ENCODE results near the gene SASS6.

Gene SASS6

GRCh38 chr1:100131623-100132022 is 1.1 kb downstream of the SASS6 start:
- peak overlapping the region; percentile 77 for H3K4me3 ChIP-seq (replicated peaks; ENCODE audit: insufficient read depth, low read length)
- H3K27me3 ChIP-seq (ENCODE audit: insufficient read depth, poor library complexity, severe bottlenecking): no peaks in the 10 kb centered on the region
- TF ChIP-seq REST (IDR thresholded peaks at IDR 0.05; ENCODE audit: insufficient replicate concordance, low read depth) (no peak), SPI1 (IDR thresholded peaks at IDR 0.05; ENCODE audit: borderline replicate concordance, low read depth) (no peak), CTCF (IDR thresholded peaks at IDR 0.05; ENCODE audit: insufficient read depth, low read length) (no peak), GABPA (IDR thresholded peaks at IDR 0.05; ENCODE audit: low read depth) (no peak), POLR2AphosphoS5 (IDR thresholded peaks at IDR 0.05; ENCODE audit: low read depth) (no peak)
- peak overlapping the region; percentile 86 for H3K27ac ChIP-seq (replicated peaks)
- DNase-seq (ENCODE audit: low read depth in 1 of 2, low spot score in 1 of 2): no peak

- H3K27ac ChIP-seq (replicated peaks): no peak overlapping the region
- no peaks in the 10 kb centered on the region for H3K27me3 ChIP-seq (ENCODE audit: insufficient read depth, poor library complexity, severe bottlenecking)
- no peak for TF ChIP-seq CTCF (IDR thresholded peaks at IDR 0.05; ENCODE audit: insufficient read depth, low read length)
- DNase-seq (ENCODE audit: low read depth in 1 of 2, low spot score in 1 of 2): no peak
- H3K4me3 ChIP-seq (replicated peaks; ENCODE audit: insufficient read depth, low read length): no peak overlapping the region
Observed at GRCh38 chr1:100130552-100131077, 2.1 kb downstream of the SASS6 start.

DNA sequence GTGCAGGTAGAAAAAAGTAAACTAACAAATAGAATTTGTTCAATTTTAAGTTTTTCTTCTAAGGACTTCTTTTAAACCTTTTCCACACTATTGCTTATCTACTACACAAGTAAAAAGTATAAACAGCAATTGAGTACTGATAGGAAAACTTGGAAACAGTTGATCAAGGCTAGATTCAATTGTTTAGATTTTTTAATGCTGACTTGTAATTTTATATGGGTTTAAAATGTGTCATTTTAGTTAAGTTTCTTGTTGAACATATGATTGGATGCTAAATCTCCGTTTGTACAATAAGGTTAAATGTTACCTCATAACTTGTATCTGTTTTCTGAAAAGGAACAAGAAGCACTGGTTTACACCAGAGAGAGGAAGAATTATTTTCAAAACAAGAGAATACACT is 5.5 kb downstream of the SASS6 start:
- H3K27me3 ChIP-seq (ENCODE audit: insufficient read depth, poor library complexity, severe bottlenecking): no peaks in the 10 kb centered on the region
- H3K27ac ChIP-seq (replicated peaks): no peak overlapping the region
- DNase-seq (ENCODE audit: low read depth in 1 of 2, low spot score in 1 of 2): no peak
- H3K4me3 ChIP-seq (replicated peaks; ENCODE audit: insufficient read depth, low read length): no peak overlapping the region
- TF ChIP-seq GABPA (IDR thresholded peaks at IDR 0.05; ENCODE audit: low read depth): no peak
- TF ChIP-seq SPI1 (IDR thresholded peaks at IDR 0.05; ENCODE audit: borderline replicate concordance, low read depth): no peak
- TF ChIP-seq POLR2AphosphoS5 (IDR thresholded peaks at IDR 0.05; ENCODE audit: low read depth): no peak
- TF ChIP-seq REST (IDR thresholded peaks at IDR 0.05; ENCODE audit: insufficient replicate concordance, low read depth): no peak
- no peak for TF ChIP-seq CTCF (IDR thresholded peaks at IDR 0.05; ENCODE audit: insufficient read depth, low read length)

GRCh38 chr1:100122177-100122576 is 10.6 kb downstream of the SASS6 start:
- TF ChIP-seq POLR2AphosphoS5 (IDR thresholded peaks at IDR 0.05; ENCODE audit: low read depth): no peak
- TF ChIP-seq CTCF (IDR thresholded peaks at IDR 0.05; ENCODE audit: insufficient read depth, low read length): no peak
- TF ChIP-seq REST (IDR thresholded peaks at IDR 0.05; ENCODE audit: insufficient replicate concordance, low read depth): no peak
- TF ChIP-seq GABPA (IDR thresholded peaks at IDR 0.05; ENCODE audit: low read depth): no peak
- no peak for TF ChIP-seq SPI1 (IDR thresholded peaks at IDR 0.05; ENCODE audit: borderline replicate concordance, low read depth)
- Histone ChIP-seq H3K27me3 (ENCODE audit: insufficient read depth, poor library complexity, severe bottlenecking) (no peaks in the 10 kb centered on the region), H3K27ac (replicated peaks) (no peak overlapping the region), H3K4me3 (replicated peaks; ENCODE audit: insufficient read depth, low read length) (no peak overlapping the region)
- no peak for DNase-seq (ENCODE audit: low read depth in 1 of 2, low spot score in 1 of 2)

Data from HL-60 (cell line).